GM19455 (cell line): ENCODE data around the gene TROAP.

ENCODE experiments used
- ATAC-seq: cut with Tn5 transposase; IDR thresholded peaks from one replicate; pipeline ENCODE4 v1.9.1; 2021; ENCODE audit not compliant: unreplicated experiment

The TROAP gene

GRCh38 chr12:49342066-49342913 lies 19.2 kb downstream of the TROAP start:
- ATAC-seq = peak; percentile 65

- no peak for ATAC-seq
Observed at GRCh38 chr12:49342914-49343731, 20.1 kb downstream of the TROAP start.

- ATAC-seq = no peak
Observed at GRCh38 chr12:49344486-49345050, 21.5 kb downstream of the TROAP start.

- no peak for ATAC-seq
Observed at GRCh38 chr12:49345051-49345824, 22.2 kb downstream of the TROAP start.

GRCh38 chr12:49345825-49346658 lies 23.0 kb downstream of the TROAP start:
- ATAC-seq = no peak

- ATAC-seq = no peak
Observed at GRCh38 chr12:49346659-49347310, 23.7 kb downstream of the TROAP start, which contains the start of gene DNAJC22. Gene DNAJC22, plus strand, starts transcription at chr12:49346888. Its CDS starts 1,985 bp downstream, at chr12:49348873.

GRCh38 chr12:49347311-49348193 lies 24.5 kb downstream of the TROAP start:
- no peak for ATAC-seq

GRCh38 chr12:49348781-49349180 lies 25.7 kb downstream of the TROAP start:
- ATAC-seq = no peak

- ATAC-seq = no peak
Observed at GRCh38 chr12:49349266-49349665, 26.2 kb downstream of the TROAP start.

GRCh38 chr12:49352351-49352750 lies 29.3 kb downstream of the TROAP start:
- no peak for ATAC-seq

GRCh38 chr12:49355913-49356312 lies 32.9 kb downstream of the TROAP start:
- no peak for ATAC-seq

GRCh38 chr12:49357103-49357678 lies 34.1 kb downstream of the TROAP start:
- no peak for ATAC-seq

GRCh38 chr12:49358483-49359141 lies 35.6 kb downstream of the TROAP start:
- peak; percentile 59 for ATAC-seq

GRCh38 chr12:49359671-49360070 lies 36.6 kb downstream of the TROAP start:
- no peak for ATAC-seq

- ATAC-seq = no peak
Observed at GRCh38 chr12:49362077-49362476, 39.0 kb downstream of the TROAP start.

GRCh38 chr12:49364989-49365388 lies 41.9 kb downstream of the TROAP start:
- ATAC-seq = no peak

GRCh38 chr12:49365542-49365941 lies 42.5 kb downstream of the TROAP start:
- ATAC-seq = no peak
